Activated CD4-positive, alpha-beta T cell treated with anti-CD3 and anti-CD28 coated beads for 36 hours (primary cell): Measurements from ENCODE around the gene NDUFA12. TPM values are rescaled to one million over a fixed set of nuclear protein-coding genes. Genes with fewer than 3 reads are reported as not detected.

Experiments
- total RNA-seq, 2 experiments: library from RNA; stranded (reverse); gene quantifications; one replicate each; pipeline ENCODE4 v1.2.3, GENCODE V29; 2021

Gene NDUFA12
- total RNA-seq, 2 experiments from 2014 or later, result 135 to 194 TPM

Other genes starting within 250 kb of the NDUFA12 start
- gene NR2C1, start 69.9 kb upstream of the NDUFA12 start, total RNA-seq, result 10 to 100 TPM; 27.6 to 39.3 TPM
- 1 to 10 TPM; 1.1 to 1.3 TPM for gene FGD6, start 213.8 kb upstream of the NDUFA12 start, total RNA-seq
- gene VEZT, start 214.1 kb upstream of the NDUFA12 start, total RNA-seq, result 10 to 100 TPM; 55.8 to 72.7 TPM